GM23338 (cell line): ENCODE measurements around the gene ADAM10.

ENCODE experiments used
- CTCF ChIP-seq, 2 experiments: fragments of 200-600 bp in 1 of 2; sonication (generic) in 1 of 2; conservative IDR thresholded peaks; 2 replicates each; pipeline versions ENCODE4 v1.5.1 to v1.6.1; 2016 to 2017; ENCODE audit warnings: antibody characterized with exemption in 2 of 2, low read depth in 2 of 2, mild to moderate bottlenecking in 2 of 2, moderate library complexity in 1 of 2
- JUNB ChIP-seq: IDR thresholded peaks from one replicate; pipeline ENCODE4 v1.6.1; 2016; ENCODE audit warnings: antibody characterized with exemption; ENCODE audit not compliant: unreplicated experiment
- REST ChIP-seq: IDR thresholded peaks from one replicate; pipeline ENCODE4 v1.6.1; 2018; ENCODE audit warnings: antibody characterized with exemption; ENCODE audit not compliant: unreplicated experiment

- TF ChIP-seq CTCF (conservative IDR thresholded peaks at IDR 0.05; ENCODE audit: low read depth in 2 of 2) (no peak), JUNB (no peak), REST (no peak)
These were observed 203.4 kb downstream of the ADAM10 start for GRCh38 chr15:58546066-58546591.
